OCI-LY1 (cell line): ENCODE measurements around the gene MET.

Source experiments
- CTCF ChIP-seq: fragments of 200-600 bp; sonication (generic), shearing (Covaris generic); IDR thresholded peaks from 2 replicates; pipeline ENCODE4 v1.5.1; 2017; ENCODE audit warnings: mild to moderate bottlenecking, antibody characterized with exemption, low read length, moderate library complexity, mixed read lengths
- EZH2 ChIP-seq: fragments of 200-600 bp; sonication (generic), shearing (Covaris generic); IDR thresholded peaks from 2 replicates; pipeline ENCODE4 v1.8.0; 2017; ENCODE audit warnings: borderline replicate concordance, mixed run types, mild to moderate bottlenecking, antibody characterized with exemption, low read length, moderate library complexity, mixed read lengths

- TF ChIP-seq EZH2 (no peak), CTCF (no peak)
Observed at GRCh38 chr7:116780521-116780920, 108.5 kb downstream of the MET start.
